ENCODE data around the gene CYSTM1.

CYSTM1 gene

DNA sequence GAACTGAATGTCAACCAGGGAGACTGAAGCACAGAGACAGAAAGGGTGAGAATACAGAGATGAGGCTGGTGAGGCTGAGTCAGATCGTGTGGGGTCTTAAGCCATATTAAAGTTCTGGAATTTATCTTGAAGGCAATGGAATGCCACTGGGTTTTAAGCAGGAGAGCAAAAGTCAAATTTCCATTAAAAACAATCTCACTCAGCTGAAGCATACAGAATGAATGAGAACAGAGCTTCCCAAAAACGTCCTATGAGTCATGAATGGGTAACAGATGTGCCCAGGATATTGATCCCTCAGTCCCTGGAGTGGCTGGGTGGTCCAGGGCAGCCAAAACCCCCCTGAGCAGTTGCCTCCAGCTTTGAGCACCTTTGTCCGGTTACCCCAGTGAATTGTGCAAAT lies 83.0 kb downstream of the CYSTM1 start:
- Histone ChIP-seq H4K20me1 (ENCODE audit: control insufficient read depth, insufficient read depth, low read depth, low read length) (no peaks in the 10 kb centered on the region), H3K79me2 (ENCODE audit: control insufficient read depth, low read length) (peaks cover 3% of the 10 kb centered on the region; the same call in 1 of the 2 replicates), H3K4me2 (ENCODE audit: low read length) (no peak overlapping the region), H3K27me3 (ENCODE audit: control insufficient read depth, low read length) (no peaks in the 10 kb centered on the region), H3F3A (ENCODE audit: control insufficient read depth, insufficient read depth) (no peaks in the 10 kb centered on the region), H3K4me1 (ENCODE audit: control insufficient read depth, low read length) (no peaks in the 10 kb centered on the region), H3K4me3 (ENCODE audit: low read length) (no peak overlapping the region), H3K9me2 (replicated peaks; ENCODE audit: control insufficient read depth, low read length) (no peaks in the 10 kb centered on the region), H3K9me3 (ENCODE audit: control insufficient read depth, insufficient read depth, low read length) (no peaks in the 10 kb centered on the region), H3K27ac (ENCODE audit: low read depth, low read length) (no peak overlapping the region), H3K36me3 (ENCODE audit: control insufficient read depth, low read length) (no peaks in the 10 kb centered on the region; the same call in 1 of the 2 replicates)
- TF ChIP-seq EZH2phosphoT487 (IDR thresholded peaks at IDR 0.05; ENCODE audit: borderline replicate concordance, low read length): no peak
- TF ChIP-seq, protein P1, sequence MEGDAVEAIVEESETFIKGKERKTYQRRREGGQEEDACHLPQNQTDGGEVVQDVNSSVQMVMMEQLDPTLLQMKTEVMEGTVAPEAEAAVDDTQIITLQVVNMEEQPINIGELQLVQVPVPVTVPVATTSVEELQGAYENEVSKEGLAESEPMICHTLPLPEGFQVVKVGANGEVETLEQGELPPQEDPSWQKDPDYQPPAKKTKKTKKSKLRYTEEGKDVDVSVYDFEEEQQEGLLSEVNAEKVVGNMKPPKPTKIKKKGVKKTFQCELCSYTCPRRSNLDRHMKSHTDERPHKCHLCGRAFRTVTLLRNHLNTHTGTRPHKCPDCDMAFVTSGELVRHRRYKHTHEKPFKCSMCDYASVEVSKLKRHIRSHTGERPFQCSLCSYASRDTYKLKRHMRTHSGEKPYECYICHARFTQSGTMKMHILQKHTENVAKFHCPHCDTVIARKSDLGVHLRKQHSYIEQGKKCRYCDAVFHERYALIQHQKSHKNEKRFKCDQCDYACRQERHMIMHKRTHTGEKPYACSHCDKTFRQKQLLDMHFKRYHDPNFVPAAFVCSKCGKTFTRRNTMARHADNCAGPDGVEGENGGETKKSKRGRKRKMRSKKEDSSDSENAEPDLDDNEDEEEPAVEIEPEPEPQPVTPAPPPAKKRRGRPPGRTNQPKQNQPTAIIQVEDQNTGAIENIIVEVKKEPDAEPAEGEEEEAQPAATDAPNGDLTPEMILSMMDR (IDR thresholded peaks at IDR 0.05; ENCODE audit: low read depth, low read length, poor library complexity, severe bottlenecking): no peak

DNA sequence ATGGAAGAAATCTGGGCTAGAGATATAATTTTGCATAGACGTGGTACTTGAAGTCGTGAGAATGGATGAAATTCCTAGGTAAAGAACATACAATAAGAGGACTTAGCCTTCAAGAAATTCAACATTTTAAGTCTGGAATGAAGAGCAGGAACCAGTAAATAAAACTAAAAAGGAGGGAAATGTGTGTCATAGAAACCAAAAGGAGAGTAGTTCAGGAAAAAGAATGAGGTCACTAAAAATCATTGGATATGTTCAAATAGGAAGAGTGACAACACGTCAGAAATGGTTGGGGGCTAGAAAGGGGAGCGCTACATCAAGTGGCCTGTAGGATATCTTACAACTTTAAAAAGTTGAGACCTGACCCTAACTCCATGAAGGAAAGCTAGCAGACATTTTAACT lies 83.9 kb downstream of the CYSTM1 start:
- Histone ChIP-seq H3K9me2 (replicated peaks; ENCODE audit: control insufficient read depth, low read length) (no peaks in the 10 kb centered on the region), H3K27me3 (ENCODE audit: control insufficient read depth, low read length) (no peaks in the 10 kb centered on the region), H3K4me3 (ENCODE audit: low read length) (no peak overlapping the region), H3K79me2 (ENCODE audit: control insufficient read depth, low read length) (peaks cover 3% of the 10 kb centered on the region; the same call in 1 of the 2 replicates), H3F3A (ENCODE audit: control insufficient read depth, insufficient read depth) (no peaks in the 10 kb centered on the region), H3K4me1 (ENCODE audit: control insufficient read depth, low read length) (no peaks in the 10 kb centered on the region), H3K4me2 (ENCODE audit: low read length) (no peak overlapping the region), H3K27ac (ENCODE audit: low read depth, low read length) (no peak overlapping the region), H4K20me1 (ENCODE audit: control insufficient read depth, insufficient read depth, low read depth, low read length) (no peaks in the 10 kb centered on the region), H3K36me3 (ENCODE audit: control insufficient read depth, low read length) (no peaks in the 10 kb centered on the region; the same call in 1 of the 2 replicates), H3K9me3 (ENCODE audit: control insufficient read depth, insufficient read depth, low read length) (no peaks in the 10 kb centered on the region)
- no peak for TF ChIP-seq EZH2phosphoT487 (IDR thresholded peaks at IDR 0.05; ENCODE audit: borderline replicate concordance, low read length)
- TF ChIP-seq, protein P1 (IDR thresholded peaks at IDR 0.05; ENCODE audit: low read depth, low read length, poor library complexity, severe bottlenecking): no peak

DNA sequence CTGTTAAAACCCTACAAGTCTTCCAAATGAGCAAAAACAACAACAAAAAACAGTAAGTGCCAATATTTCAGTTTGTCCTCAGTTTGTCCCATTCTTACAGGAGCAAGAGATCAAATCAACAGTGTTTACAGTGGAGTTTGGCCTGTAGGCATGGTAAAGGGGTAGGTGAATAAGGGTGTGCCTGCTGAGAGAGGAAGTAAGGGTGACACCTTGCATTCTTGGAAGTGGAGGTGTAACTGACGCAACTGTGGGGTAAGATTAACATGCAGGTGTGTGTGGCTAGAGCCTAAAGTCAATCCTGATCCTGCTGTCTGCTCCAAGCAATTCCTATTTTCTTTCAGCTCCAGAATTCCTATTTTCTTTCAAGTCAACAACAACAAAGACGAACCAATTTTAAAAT lies 84.5 kb downstream of the CYSTM1 start:
- H3F3A ChIP-seq (ENCODE audit: control insufficient read depth, insufficient read depth): no peaks in the 10 kb centered on the region
- H3K9me2 ChIP-seq (replicated peaks; ENCODE audit: control insufficient read depth, low read length): no peaks in the 10 kb centered on the region
- no peaks in the 10 kb centered on the region; the same call in 1 of the 2 replicates for H3K36me3 ChIP-seq (ENCODE audit: control insufficient read depth, low read length)
- H3K27me3 ChIP-seq (ENCODE audit: control insufficient read depth, low read length): no peaks in the 10 kb centered on the region
- H3K4me3 ChIP-seq (ENCODE audit: low read length): no peak overlapping the region
- H3K27ac ChIP-seq (ENCODE audit: low read depth, low read length): no peak overlapping the region
- peaks cover 5% of the 10 kb centered on the region for H3K79me2 ChIP-seq (ENCODE audit: control insufficient read depth, low read length)
- no peaks in the 10 kb centered on the region for H4K20me1 ChIP-seq (ENCODE audit: control insufficient read depth, insufficient read depth, low read depth, low read length)
- no peaks in the 10 kb centered on the region for H3K4me1 ChIP-seq (ENCODE audit: control insufficient read depth, low read length)
- no peak overlapping the region for H3K4me2 ChIP-seq (ENCODE audit: low read length)
- H3K9me3 ChIP-seq (ENCODE audit: control insufficient read depth, insufficient read depth, low read length): no peaks in the 10 kb centered on the region
- TF ChIP-seq EZH2phosphoT487 (IDR thresholded peaks at IDR 0.05; ENCODE audit: borderline replicate concordance, low read length): no peak
- TF ChIP-seq, protein P1 (IDR thresholded peaks at IDR 0.05; ENCODE audit: low read depth, low read length, poor library complexity, severe bottlenecking): no peak

Data from DOHH2 (cell line).